Femur (tissue), 1 donor: ENCODE data around the gene DNTTIP2.
"Not testable (repeated sequence)": the region's sequence is repeated elsewhere in the genome, so short reads cannot be mapped to it uniquely, and the experiment has no call there.

Experiments used
- DNase-seq: peaks from one replicate; pipeline ENCODE4 v3.0.0-alpha.2; 2017

The DNTTIP2 gene, protein sequence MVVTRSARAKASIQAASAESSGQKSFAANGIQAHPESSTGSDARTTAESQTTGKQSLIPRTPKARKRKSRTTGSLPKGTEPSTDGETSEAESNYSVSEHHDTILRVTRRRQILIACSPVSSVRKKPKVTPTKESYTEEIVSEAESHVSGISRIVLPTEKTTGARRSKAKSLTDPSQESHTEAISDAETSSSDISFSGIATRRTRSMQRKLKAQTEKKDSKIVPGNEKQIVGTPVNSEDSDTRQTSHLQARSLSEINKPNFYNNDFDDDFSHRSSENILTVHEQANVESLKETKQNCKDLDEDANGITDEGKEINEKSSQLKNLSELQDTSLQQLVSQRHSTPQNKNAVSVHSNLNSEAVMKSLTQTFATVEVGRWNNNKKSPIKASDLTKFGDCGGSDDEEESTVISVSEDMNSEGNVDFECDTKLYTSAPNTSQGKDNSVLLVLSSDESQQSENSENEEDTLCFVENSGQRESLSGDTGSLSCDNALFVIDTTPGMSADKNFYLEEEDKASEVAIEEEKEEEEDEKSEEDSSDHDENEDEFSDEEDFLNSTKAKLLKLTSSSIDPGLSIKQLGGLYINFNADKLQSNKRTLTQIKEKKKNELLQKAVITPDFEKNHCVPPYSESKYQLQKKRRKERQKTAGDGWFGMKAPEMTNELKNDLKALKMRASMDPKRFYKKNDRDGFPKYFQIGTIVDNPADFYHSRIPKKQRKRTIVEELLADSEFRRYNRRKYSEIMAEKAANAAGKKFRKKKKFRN

DNA sequence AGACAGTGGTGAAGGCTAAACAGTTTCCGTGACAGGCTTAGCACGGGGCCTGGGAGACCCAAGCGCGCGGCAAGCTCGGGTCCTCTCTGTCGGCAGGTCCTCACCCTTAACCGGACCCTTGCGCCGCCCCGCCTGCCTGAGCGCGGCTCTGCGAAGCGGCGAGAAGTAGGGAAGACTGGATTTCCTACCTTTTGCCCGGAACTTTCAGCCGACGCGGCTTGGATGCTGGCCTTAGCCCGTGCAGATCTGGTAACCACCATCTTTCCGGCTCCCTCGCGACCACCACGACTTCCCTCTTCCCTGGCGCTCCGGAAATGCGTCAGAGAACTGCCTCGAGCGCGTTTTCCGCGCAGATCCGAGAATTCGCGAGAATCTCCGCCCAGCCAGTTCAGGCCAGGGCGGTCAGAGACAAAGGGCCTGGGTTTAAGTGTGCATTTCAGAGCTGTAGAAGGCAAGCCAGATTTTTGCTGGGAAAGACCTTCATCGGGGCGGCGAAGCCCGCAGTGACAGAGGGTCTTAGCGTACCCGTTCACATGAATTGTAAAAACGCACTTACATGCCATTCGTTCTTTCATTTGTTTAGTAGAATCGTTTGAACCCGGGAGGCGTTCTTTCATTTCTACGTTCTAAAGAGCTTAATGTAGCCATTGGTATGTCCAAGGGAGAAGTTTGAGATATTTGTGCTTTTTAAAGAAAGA lies at the start of gene DNTTIP2:
DNTTIP2 (minus strand) TSS at position 318 of the 698 bp plus-strand sequence; CDS start at position 260, 58 bp downstream.
- DNase-seq: peak; percentile 97

DNA sequence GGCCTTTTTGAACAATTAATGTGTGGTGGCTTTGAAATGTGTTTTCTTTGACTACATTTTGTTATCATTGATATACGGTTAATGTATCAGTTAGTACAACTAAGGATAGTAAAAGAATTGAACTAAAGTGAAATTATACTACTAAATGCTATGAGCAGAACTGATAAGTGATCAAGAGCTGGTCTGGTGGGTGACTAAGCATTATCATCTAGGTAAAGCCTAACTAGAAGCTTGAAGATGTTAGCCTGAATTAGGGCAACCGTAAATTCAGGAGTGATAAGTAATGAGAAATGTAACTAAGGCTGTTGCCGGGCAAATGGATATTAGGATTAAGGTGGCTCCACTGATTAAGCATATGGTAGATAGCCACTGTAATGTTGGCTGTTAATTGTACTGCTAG lies 46.2 kb upstream of the DNTTIP2 start:
- DNase-seq: no peak

DNA sequence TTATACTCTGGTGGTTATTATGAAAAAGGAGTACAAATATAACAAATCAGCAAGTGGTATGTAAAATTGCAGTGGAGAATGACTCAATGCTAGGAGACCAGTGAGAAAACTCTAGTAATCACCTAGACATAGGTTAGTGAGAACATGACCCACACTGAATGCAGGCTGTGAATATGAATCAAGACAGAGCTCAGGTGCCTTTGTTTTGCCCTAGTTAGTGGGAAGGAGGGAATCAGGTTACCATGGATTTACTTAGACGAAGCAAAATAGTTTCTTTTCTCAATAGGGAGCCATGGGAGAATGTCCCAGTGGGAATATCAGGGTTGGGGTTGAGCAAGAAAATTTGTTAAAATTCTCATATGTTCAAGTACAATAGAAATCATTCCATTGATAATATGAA lies 40.8 kb upstream of the DNTTIP2 start:
- DNase-seq: no peak

DNA sequence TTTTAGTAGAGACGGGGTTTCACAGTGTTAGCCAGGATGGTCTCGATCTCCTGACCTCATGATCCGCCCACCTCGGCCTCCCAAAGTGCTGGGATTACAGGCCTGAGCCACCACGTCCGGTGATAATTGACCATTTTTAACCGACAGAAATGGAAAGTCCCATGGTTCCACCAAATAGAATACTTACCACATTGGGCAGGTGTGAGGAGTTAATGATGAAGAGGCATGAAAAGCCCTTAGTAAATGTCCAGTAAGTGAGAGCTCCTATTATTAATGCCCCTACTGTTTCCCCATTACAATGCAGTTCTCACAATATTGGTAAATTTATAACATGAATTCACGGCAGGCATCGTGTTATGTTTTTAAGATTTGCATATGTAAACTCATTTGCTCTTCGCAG lies 38.3 kb upstream of the DNTTIP2 start:
- no peak for DNase-seq

DNA sequence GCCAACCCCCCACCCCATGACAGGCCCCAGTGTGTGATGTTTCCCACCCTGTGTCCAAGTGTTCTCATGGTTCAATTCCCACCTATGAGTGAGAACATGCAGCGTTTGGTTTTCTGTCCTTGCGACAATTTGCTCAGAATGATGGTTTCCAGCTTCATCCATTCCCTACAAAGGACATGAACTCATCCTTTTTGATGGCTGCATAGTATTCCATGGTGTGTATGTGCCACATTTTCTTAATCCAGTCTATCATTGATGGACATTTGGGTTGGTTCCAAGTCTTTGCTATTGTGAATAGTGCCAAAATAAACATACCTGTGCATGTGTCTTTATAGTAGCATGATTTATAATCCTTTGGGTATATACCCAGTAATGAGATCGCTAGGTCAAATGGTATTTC lies 31.9 kb upstream of the DNTTIP2 start:
- not testable (repeated sequence) for DNase-seq

DNA sequence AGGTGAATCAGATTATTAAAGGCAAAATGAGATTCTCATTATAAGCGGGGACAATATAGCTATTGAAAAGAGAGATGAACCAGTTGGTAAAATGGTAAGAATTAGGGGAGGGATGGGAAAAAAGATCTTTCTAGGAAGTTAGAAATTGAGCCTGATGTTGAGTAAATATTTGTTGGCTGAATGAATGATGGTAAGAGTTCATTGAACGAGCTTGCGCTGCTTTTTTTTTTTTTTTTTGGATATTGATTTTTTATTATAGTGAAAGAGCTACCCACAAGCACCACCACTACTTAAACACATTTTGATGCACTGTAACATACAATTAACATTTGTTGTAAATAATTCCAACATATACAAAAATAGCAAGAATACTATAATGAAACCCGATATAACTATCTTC lies 31.3 kb upstream of the DNTTIP2 start:
- no peak for DNase-seq

DNA sequence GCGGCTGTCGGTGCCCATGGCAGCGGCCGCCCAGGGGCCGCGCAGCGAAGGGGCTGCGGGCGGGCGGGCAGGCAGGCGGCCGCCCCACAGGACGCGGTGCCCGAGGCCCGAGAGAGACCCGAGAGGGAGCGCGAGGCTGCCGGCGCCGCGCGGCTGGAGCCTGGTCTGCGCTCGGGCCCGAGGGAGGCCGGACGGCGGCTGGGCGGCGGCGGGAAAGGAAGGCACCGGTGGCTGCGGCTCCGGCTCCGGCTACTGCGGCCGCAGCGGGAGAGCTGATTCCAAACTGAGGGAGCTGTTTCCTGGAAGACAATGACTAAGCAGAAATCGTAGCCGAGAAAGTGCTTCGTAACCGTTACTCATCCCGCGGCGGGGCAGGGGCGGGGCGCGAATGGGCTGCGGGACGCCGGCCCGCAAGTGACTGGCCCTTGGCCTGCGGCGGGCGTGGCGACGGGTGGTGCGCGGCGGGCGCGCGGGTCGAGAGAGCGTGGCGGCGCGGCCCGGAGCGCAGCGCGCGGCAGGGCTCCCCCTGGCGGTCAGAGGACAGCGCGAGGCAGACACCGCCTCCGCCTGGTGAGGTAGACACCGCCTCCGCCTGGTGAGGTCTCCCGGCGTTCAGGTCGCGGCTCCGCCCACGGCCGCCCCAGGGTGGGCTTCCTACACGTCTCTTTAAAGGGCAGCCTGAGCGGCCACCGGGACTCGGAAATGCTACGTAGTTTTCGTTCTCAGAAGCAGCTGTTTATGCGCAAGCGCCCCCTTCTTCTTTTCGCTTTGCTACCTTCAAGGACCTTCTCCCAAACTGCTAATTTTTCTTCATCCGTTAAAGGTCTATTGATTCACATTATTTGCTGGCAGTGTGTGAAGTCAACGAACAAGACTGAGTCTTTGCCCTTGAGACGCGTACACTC lies 30.4 kb upstream of the DNTTIP2 start, which contains the start of gene GCLM:
GCLM (minus strand) TSS at position 285 of the 905 bp plus-strand sequence; CDS start at position 18, 267 bp downstream.
- DNase-seq: peak; percentile 92

DNA sequence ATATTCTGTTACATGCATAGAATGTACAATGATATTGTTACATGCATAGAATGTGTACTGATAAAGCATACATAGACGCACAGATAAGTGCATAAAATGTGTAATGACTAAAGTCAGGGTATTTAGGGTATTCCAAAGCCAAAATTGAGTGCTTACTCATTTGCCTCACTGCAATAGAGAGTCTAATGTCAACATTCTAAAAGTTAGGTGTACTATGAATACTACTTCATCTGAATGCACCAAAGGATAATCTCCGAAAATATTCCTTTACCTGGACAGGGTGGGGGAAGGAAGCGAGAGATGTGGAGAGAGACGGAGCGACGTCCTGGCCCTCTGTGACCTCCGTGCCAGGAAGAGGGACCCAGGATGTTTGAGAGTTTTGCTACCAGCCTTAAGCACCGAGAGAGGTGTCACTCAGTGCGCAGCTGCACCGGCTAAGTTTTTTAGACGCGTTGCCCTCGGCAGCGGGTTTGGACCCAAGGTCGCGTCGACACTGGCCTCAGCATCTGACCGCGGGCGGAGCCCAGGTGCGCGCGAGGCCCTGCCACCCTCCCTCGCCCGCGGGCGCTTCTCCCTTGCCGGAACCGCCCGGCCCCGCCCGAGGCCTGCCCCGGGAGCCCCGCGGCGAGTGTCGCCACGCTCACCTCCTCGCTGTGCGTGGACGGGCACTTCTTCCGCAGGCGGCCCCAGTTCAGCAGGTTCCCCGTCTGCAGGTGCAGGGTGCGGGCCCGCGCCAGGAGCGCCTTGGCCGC lies 29.6 kb upstream of the DNTTIP2 start:
- peak; percentile 45 for DNase-seq

DNA sequence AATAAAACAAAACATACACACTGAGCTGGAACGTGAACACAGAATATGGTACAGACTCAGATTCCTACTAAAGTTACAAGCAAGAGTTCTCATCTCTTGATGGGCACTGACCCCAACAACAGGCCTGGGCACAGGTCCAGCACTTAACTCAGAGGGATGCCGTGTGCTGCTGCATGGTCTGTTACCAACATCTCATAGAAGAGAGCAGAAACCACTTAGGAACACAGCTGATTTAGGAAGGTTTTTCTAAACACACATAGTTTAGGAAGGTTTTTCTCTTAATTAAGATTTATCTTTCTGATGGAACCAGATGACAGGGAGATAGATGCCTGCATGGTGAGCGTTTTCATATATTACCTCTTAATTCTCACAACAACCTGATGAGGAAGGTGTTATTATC lies 28.7 kb upstream of the DNTTIP2 start:
- no peak for DNase-seq

DNA sequence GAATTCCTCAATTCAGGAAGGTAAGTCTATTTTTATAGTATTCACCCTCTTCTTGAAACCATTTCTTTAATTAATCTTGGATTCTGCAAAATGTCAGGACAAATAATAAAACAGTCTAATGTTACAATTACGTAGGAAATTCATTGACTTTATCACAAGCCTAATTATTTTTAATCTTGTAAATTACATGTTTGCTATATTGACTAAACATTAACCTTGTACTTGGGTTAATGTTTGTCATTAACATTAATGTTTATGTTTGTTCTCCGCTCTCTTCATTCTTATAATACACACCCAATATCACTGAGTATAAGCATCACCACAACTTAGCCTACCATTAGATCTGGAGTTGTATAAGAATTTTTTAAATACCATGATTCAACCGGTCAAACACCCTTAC lies 27.5 kb upstream of the DNTTIP2 start:
- no peak for DNase-seq

DNA sequence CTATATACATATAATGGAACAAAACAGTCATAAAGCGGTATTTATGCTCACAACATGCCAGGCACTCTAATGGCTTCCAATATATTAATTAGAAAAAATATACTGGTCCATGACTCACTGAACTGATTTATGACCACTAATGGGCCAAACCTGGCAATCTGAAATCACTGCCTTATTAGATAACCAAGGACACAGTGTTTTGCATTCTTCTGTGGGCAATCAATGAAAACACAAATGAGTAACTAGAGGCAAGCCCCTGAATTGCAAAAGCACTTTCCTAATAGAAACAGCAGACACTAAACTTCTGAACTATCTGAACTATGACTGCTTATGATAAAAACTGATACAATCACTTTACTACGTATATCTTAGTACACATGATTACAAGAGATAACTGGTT lies 26.7 kb upstream of the DNTTIP2 start:
- no peak for DNase-seq

DNA sequence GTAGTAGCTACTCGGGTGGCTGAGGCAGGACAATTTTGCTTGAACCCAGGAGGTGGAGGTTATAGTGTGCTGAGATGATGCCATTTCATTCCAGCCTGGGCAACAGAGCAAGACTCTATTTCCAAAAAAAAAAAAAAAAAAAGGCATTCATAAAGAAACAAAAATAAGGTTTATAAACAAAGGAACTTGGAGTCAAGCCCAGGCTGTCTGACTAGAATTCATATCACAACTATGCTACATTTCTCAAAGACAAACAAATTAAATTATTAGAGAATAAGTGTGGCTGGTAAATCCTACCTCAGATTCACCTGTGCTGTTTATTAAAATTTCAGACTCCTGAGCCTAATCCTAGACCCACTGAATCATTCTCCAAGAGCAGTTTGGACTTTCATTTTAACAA lies 26.0 kb upstream of the DNTTIP2 start:
- DNase-seq: no peak

DNA sequence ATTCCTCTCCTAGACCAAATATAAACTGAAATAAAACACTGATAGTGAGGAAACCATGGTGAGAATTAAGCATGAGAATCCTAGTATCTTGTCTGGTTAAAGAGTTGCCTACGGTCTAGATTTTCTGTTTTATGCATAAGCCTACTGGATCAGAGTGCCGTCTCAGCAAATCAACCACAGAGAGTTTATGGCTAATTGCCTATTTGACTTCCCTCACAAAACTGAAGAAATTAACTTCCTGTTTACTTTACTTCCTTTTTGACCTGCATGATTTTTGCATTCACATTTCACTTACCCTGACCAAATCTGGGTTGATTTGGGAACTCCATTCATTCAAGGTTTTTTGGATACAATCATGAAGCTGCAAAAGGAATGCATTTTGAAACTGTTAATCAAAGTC lies 25.2 kb upstream of the DNTTIP2 start:
- DNase-seq: no peak

DNA sequence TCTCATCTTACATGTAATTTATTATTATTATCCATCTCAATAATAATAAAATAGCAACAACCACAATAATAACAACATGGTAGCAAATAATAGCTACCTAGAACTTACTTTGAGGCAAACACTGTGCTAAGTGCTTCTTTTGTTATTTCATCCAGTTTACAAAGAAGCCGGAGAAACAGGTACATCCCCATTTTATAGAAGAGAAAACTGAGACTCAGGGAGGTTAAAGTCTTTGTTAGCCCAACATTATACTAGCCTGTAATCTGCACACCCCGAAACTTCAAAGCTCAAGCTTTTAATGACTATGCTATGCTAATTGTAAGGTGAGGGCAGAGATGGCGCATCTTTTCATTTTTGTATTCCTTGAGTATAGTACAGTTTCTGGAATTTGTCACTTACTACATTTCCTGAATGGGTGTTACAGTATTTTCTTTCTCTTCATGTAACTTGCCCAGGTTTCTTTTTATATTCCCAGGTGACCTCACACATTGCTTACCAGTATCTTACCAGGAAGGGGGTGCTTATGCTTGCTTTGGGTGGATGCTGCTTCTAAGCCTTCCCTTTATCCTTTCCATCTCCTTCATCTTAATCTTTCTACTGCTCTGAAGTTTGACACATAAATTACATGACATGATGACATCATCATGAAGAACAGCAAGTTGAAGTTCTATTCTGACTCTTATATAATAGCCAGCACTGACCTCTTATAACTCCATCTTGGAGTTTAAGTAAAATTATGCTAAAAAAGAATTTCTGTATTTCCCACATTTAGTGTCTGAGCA lies 21.9 kb upstream of the DNTTIP2 start:
- no peak for DNase-seq

DNA sequence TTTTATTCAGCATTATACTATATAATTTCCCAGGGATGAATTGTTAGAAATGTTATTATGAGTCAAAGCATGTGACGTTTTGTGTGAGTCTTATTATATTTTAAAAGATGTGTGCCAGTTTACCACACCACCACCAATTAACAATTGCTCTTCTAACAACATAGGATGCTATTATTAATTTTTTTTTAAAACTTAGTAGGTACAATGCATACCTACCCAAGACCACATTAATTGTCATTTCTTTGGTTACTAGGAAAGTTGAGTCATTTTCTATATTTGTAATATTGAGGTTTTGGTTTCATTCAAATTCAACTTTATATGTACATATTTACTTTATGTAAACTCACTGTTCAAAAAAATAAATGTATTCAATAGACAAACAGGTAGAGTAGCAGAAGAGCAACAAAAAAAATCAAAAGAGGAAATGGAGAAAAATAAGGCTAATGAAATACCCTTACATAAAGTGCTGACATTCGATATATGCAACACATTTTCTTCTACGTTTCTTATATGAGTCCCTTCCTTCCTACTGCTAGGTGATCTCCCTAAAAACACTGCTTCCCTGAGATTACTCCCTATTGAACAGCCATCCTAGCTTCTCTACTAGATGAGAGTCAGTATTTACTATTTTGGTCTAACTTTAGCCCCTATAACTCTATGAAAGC lies 20.7 kb upstream of the DNTTIP2 start:
- no peak for DNase-seq

DNA sequence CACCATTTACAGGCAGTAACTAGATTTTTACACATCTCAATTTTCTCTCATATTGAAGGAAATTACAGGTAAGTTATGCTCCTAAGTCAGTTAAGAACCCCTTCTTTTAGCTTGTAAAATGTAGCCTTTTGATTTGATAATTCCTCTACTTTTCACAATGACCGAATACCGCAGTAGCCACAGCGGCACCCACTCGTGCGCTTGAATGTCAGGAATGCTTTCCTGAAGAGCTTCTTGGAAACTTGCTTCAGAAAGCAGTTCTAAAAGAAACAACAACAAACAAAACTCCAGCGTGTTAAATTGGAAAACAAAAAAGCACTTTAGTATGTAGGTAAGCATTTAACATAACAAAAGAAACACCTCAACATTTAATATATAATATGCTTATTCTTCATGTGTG lies 9.9 kb upstream of the DNTTIP2 start:
- no peak for DNase-seq

DNA sequence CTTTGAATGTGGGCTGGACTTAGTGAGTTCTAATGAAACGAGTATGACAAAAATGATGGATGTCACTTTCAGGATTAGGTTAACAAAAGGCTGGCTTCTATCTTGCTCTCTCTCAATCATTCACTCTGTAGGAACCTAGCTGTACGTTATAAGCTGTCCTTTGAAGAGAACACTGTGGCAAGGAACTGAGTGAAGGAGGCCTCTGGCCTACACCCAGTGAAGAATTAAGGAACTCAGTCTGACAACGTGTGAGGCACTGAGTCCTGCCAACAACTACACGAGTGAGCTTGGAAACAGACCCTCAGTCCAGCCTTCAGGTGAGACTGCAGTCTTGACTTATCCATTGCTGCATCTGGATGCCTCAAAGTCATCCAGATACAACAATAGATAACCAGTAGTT lies 3.3 kb upstream of the DNTTIP2 start:
- no peak for DNase-seq

DNA sequence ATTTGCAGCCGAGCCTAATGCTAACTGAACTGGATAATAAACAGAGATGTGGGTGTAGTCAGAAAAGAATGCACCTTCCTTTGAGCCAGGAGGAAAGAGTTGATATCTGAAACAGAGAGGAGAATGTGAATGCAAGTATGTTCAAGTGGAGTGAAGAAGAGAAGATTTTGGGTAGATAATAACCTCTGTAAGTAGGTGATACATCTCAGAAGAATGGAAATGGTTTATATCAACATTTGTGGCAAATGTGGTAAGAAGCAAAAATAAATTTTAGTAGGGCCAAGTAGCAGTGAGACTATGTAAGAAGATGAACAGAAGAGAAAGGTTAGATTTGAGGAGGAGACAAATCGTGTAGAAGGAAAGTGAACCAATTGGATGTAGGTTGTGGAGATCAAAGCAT lies 1.7 kb upstream of the DNTTIP2 start:
- no peak for DNase-seq

DNA sequence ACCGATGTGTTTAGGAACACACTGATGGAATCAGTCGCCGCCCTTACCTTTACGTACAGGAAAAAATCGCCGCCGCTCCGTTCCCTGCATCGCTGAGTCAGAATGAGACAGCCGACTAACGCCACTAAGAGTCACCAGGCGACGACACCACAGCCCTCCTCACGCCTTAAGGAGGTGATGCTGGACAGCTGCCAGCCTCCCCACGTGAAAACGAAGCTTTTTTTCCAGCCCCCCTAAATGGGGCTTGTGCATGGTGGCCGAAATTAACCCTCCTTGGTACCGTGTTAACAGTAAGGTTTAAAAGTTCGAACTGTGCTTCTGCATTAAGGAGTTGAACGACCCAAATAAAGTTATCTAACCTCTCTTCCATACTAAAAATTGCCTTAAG lies 511 bp downstream of the DNTTIP2 start:
- peak; percentile 31 for DNase-seq

DNA sequence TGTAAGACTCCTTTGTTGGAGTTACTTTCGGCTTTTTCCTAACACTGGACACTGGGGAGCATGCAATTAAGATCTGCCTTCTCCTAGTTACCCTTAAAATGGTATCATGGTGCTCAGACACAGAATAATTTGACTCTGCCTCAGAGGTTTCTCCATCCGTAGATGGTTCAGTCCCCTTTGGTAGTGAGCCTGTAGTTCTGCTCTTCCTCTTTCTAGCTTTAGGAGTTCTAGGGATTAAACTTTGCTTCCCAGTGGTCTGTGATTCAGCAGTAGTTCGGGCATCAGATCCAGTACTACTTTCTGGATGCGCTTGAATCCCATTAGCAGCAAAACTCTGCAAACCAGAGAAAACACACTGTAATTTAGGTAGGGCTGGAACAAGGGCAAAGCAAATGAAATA lies 1.5 kb downstream of the DNTTIP2 start:
- no peak for DNase-seq
